Testis (tissue), 3 donors: ENCODE results near the gene PRR5L. TPM values are rescaled to one million over a fixed set of nuclear protein-coding genes. Genes with fewer than 3 reads are reported as not detected.

Source experiments
- DNase-seq: peaks from one replicate; pipeline ENCODE4 v3.0.0-alpha.2; 2019
- H3K27ac ChIP-seq, 2 donors: fragments of 200-600 bp; sonication (generic); one replicate each; pipeline ENCODE4 v1.5.1; 2019
- H3K27me3 ChIP-seq: fragments of 200-600 bp; sonication (generic); one replicate; pipeline ENCODE4 v1.5.1; 2019
- H3K36me3 ChIP-seq: fragments of 200-600 bp; sonication (generic); one replicate; pipeline ENCODE4 v1.5.1; 2017; ENCODE audit warnings: low read depth; ENCODE audit errors: missing control alignments
- H3K4me1 ChIP-seq: fragments of 200-600 bp; sonication (generic); one replicate; pipeline ENCODE4 v1.5.1; 2019
- H3K4me3 ChIP-seq, 2 donors: fragments of 200-600 bp; sonication (generic); one replicate each; pipeline ENCODE4 v1.5.1; 2017 to 2019
- H3K9me3 ChIP-seq: fragments of 200-600 bp; sonication (generic); one replicate; pipeline ENCODE4 v1.5.1; 2017
- CTCF ChIP-seq, 3 experiments: fragments of 450-650 bp in 2 of 3; fragments of 200-600 bp in 1 of 3; sonication (generic) in 1 of 3; IDR thresholded peaks; one replicate each; pipeline ENCODE4 v1.5.1; 2016 to 2019; ENCODE audit warnings: antibody characterized with exemption in 3 of 3, mild to moderate bottlenecking in 2 of 3, moderate library complexity in 1 of 3
- POLR2A ChIP-seq: fragments of 450-650 bp; IDR thresholded peaks from one replicate; pipeline ENCODE4 v1.6.1; 2017; ENCODE audit warnings: antibody characterized with exemption, mild to moderate bottlenecking, moderate library complexity
- WGBS, 2 donors: methylation state at CpG; one replicate each; pipeline ENCODE4 v1.1.5; 2018; 5-methylcytosine and 5-hydroxymethylcytosine counted together
- intact Hi-C: fragments of 100-400 bp; cut with DNase I; formaldehyde crosslinking; loops from one replicate; pipeline ENCODE4 v1.15.1; 2023; ENCODE audit warnings: low total_unique reads
- polyA plus RNA-seq: library from polyadenylated mRNA; stranded (reverse); fragments of 350-450 nt; fragmentation: Illumina TruSeq; extraction: RNeasy Lipid Tissue Mini Kit (QIAGEN cat#74804); gene quantifications from one replicate; pipeline ENCODE4 v1.2.3, GENCODE V29; 2014; ENCODE audit warnings: low read depth, low replicate concordance; ENCODE audit not compliant: insufficient read depth
- total RNA-seq, 2 donors: library from RNA; depleted of rRNA; stranded (reverse); fragments of >200 nt; gene quantifications; one replicate each; pipeline ENCODE4 v1.2.3, GENCODE V29; 2016

The PRR5L gene
- total and polyA plus RNA-seq, 3 donors from 2014 or later = 8.1 to 15.4 (median 14.7) TPM

DNA sequence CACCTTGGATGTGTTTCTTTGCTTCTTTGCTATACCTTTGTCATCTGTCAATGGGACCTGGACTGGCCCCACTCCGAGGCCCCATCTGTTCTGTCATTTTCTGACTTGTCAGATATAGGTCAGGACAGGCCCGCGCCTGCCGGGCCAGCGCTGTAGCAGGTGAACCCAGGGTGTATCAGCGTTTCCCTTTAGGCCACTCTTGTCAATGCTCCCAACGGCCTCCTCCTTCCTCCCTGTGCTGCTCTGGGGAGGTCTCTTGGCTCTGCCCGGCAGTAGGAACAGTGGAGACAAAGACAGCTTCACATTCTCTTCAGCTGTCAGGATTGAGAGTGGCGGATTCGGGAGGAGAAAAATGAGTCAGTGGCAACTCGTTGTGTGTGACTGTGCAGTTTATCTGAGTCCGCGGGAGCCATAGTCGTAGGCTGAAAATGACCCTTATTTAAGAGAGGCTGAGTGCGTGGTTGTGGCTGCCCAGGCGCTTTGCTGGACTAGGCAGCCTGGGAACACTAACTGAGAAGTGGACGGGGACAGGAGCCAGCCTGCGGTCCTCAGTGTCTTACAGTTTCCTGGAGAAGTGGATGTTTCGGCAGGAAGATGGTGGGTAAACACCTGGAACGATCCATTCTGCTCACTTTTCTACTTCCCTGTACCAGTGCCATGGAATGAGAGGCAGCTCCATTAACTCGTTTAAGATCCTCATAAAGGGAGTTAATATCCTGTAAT lies 102.3 kb downstream of the PRR5L start:
- no peaks in the 10 kb centered on the region for H3K36me3 ChIP-seq
- TF ChIP-seq CTCF (IDR thresholded peaks at IDR 0.05) = no peak
- TF ChIP-seq POLR2A = no peak
- DNase-seq = no peak
- WGBS, 2 donors = 89 to 90% methylated on average over 19 to 21 of the region's 21 CpGs
- no peak overlapping the region for H3K4me3 ChIP-seq
- no peaks in the 10 kb centered on the region for H3K27me3 ChIP-seq
- intact Hi-C loops = no loop called here
- H3K9me3 ChIP-seq = no peaks in the 10 kb centered on the region
- no peak overlapping the region for H3K27ac ChIP-seq
- H3K4me1 ChIP-seq = no peaks in the 10 kb centered on the region

GRCh38 chr11:36399236-36399635 lies 103.1 kb downstream of the PRR5L start:
- Histone ChIP-seq H3K4me3 (no peak overlapping the region), H3K36me3 (no peaks in the 10 kb centered on the region), H3K9me3 (no peaks in the 10 kb centered on the region), H3K4me1 (no peaks in the 10 kb centered on the region), H3K27ac (no peak overlapping the region), H3K27me3 (no peaks in the 10 kb centered on the region)
- intact Hi-C loops = no loop called here
- no peak for DNase-seq
- TF ChIP-seq CTCF (IDR thresholded peaks at IDR 0.05) = no peak
- no peak for TF ChIP-seq POLR2A
- WGBS, 2 donors = 74 to 91% methylated on average over 4 of the region's 4 CpGs

GRCh38 chr11:36399745-36400144 lies 103.7 kb downstream of the PRR5L start:
- H3K9me3 ChIP-seq = no peaks in the 10 kb centered on the region
- no peak for DNase-seq
- H3K4me1 ChIP-seq = no peaks in the 10 kb centered on the region
- intact Hi-C loops = no loop called here
- no peak overlapping the region for H3K4me3 ChIP-seq
- no peak overlapping the region for H3K27ac ChIP-seq
- TF ChIP-seq CTCF (IDR thresholded peaks at IDR 0.05) (no peak), POLR2A (no peak)
- H3K36me3 ChIP-seq = no peaks in the 10 kb centered on the region
- 97% methylated on average over 5 of the region's 5 CpGs for WGBS, 2 donors
- H3K27me3 ChIP-seq = no peaks in the 10 kb centered on the region

- H3K27ac ChIP-seq = no peak overlapping the region
- H3K27me3 ChIP-seq = no peaks in the 10 kb centered on the region
- intact Hi-C loops = no loop called here
- H3K4me3 ChIP-seq = no peak overlapping the region
- TF ChIP-seq CTCF (IDR thresholded peaks at IDR 0.05) = no peak
- no peak for TF ChIP-seq POLR2A
- DNase-seq = no peak
- H3K4me1 ChIP-seq = no peaks in the 10 kb centered on the region
- no peaks in the 10 kb centered on the region for H3K36me3 ChIP-seq
- H3K9me3 ChIP-seq = no peaks in the 10 kb centered on the region
- 74 to 79% methylated on average over 15 to 21 of the region's 21 CpGs for WGBS, 2 donors
Measured at GRCh38 chr11:36400766-36401455, 104.8 kb downstream of the PRR5L start.
